Measurements from ENCODE around the gene PRDM15. TPM values are rescaled to one million over a fixed set of nuclear protein-coding genes. Genes with fewer than 3 reads are reported as not detected.

The PRDM15 gene
- total and polyA plus RNA-seq, 4 donors = 1.2 to 5.7 (median 2.1) TPM

GRCh38 chr21:41913230-41913629 is 34.1 kb upstream of the PRDM15 start:
- H3K9me3 ChIP-seq (ENCODE audit: control insufficient read depth in 4 of 4, low read length in 3 of 4) = no peaks in the 10 kb centered on the region
- H3K27me3 ChIP-seq (ENCODE audit: control insufficient read depth in 4 of 4, insufficient read depth in 4 of 4, low read length in 3 of 4) = no peaks in the 10 kb centered on the region
- no peaks in the 10 kb centered on the region for H3K4me1 ChIP-seq (ENCODE audit: control insufficient read depth in 4 of 4, insufficient read depth in 4 of 4, low read length in 3 of 4)
- no peak overlapping the region for H3K4me3 ChIP-seq (ENCODE audit: low read depth in 1 of 3, low read length in 3 of 3)
- 93% methylated on average over 9 of the region's 9 CpGs for WGBS
- peaks cover 1 to 33% (median 19%) of the 10 kb centered on the region in 4 donors for H3K36me3 ChIP-seq (ENCODE audit: control insufficient read depth in 4 of 4, insufficient read depth in 3 of 4, low read depth in 1 of 4, low read length in 3 of 4)
- no peak overlapping the region for H3K9ac ChIP-seq (ENCODE audit: low read depth in 1 of 2, low read length in 2 of 2)
- DNase-seq (ENCODE audit: low spot score) = no peak
- TF ChIP-seq FOXA2 (IDR thresholded peaks at IDR 0.05) (no peak), REST (IDR thresholded peaks at IDR 0.05) (no peak), EGR1 (IDR thresholded peaks at IDR 0.05; ENCODE audit: low read depth in 2 of 2) (no peak), RAD21 (IDR thresholded peaks at IDR 0.05) (no peak), RXRA (IDR thresholded peaks at IDR 0.05) (no peak), FOXA1 (IDR thresholded peaks at IDR 0.05) (no peak), NR2F2 (IDR thresholded peaks at IDR 0.05) (no peak), CTCF (IDR thresholded peaks at IDR 0.05; ENCODE audit: low read depth, low read length, missing input control) (no peak), SP1 (IDR thresholded peaks at IDR 0.05) (no peak), YY1 (IDR thresholded peaks at IDR 0.05) (no peak), ZBTB33 (IDR thresholded peaks at IDR 0.05) (no peak), TAF1 (conservative IDR thresholded peaks at IDR 0.05) (no peak), MAX (IDR thresholded peaks at IDR 0.05) (no peak), GABPA (IDR thresholded peaks at IDR 0.05 in 1 of 2, conservative IDR thresholded peaks at IDR 0.05 in 1 of 2) (no peak), HNF4G (IDR thresholded peaks at IDR 0.05) (no peak), JUND (IDR thresholded peaks at IDR 0.05) (no peak), ATF3 (IDR thresholded peaks at IDR 0.05) (no peak), HNF4A (conservative IDR thresholded peaks at IDR 0.05) (no peak)
- H3K27ac ChIP-seq (ENCODE audit: low read depth in 1 of 2, low read length in 2 of 2) = no peak overlapping the region

Data from liver (tissue), 9 donors.